OCI-M2 (cell line): ENCODE measurements around the gene ASIC4.

ENCODE experiments used
- DNase-seq: peaks from one replicate; lab custom pipeline; 2025; ENCODE audit not compliant: unreplicated experiment; lab: John Stamatoyannopoulos, UW

The ASIC4 gene

GRCh38 chr2:219514196-219514761 is at the start of gene ASIC4:
Gene ASIC4 (plus strand): TSS chr2:219514482. CDS start chr2:219514725, 243 bp downstream.
- no peak for DNase-seq

- DNase-seq = no peak
Observed at GRCh38 chr2:219465659-219466561, 48.4 kb upstream of the ASIC4 start.

GRCh38 chr2:219466816-219467735 is 47.2 kb upstream of the ASIC4 start:
- DNase-seq = no peak

GRCh38 chr2:219467736-219468075 is 46.6 kb upstream of the ASIC4 start:
- DNase-seq = no peak

GRCh38 chr2:219468410-219469185 is 45.7 kb upstream of the ASIC4 start:
- no peak for DNase-seq

- DNase-seq = no peak
Observed at GRCh38 chr2:219469186-219469724, 45.0 kb upstream of the ASIC4 start.

GRCh38 chr2:219470429-219470828 is 43.9 kb upstream of the ASIC4 start:
- DNase-seq = no peak

- no peak for DNase-seq
Observed at GRCh38 chr2:219471476-219472371, 42.6 kb upstream of the ASIC4 start.

GRCh38 chr2:219472629-219473187 is 41.6 kb upstream of the ASIC4 start:
- no peak for DNase-seq

- no peak for DNase-seq
Observed at GRCh38 chr2:219473511-219473910, 40.8 kb upstream of the ASIC4 start.

- no peak for DNase-seq
Observed at GRCh38 chr2:219474285-219475060, 39.8 kb upstream of the ASIC4 start.

- no peak for DNase-seq
Observed at GRCh38 chr2:219475278-219475677, 39.0 kb upstream of the ASIC4 start.

- DNase-seq = no peak
Observed at GRCh38 chr2:219475697-219476651, 38.3 kb upstream of the ASIC4 start.

GRCh38 chr2:219476652-219477151 is 37.6 kb upstream of the ASIC4 start:
- no peak for DNase-seq

- no peak for DNase-seq
Observed at GRCh38 chr2:219477179-219477578, 37.1 kb upstream of the ASIC4 start.

GRCh38 chr2:219477815-219478214 is 36.5 kb upstream of the ASIC4 start:
- DNase-seq = no peak

GRCh38 chr2:219478916-219479315 is 35.4 kb upstream of the ASIC4 start:
- DNase-seq = no peak
